Activated CD4-positive, CD25-positive, alpha-beta regulatory T cell treated with anti-CD3 and anti-CD28 coated beads, Interleukin-2, amount 50 U/mL, for 72 hours (primary cell): ENCODE data around the gene DNAI1.
"Not testable (repeated sequence)": the region's sequence is repeated elsewhere in the genome, so short reads cannot be mapped to it uniquely, and the experiment has no call there.

Experiments used
- DNase-seq: peaks from one replicate; pipeline ENCODE4 v3.0.0; 2021

DNAI1 gene

DNA sequence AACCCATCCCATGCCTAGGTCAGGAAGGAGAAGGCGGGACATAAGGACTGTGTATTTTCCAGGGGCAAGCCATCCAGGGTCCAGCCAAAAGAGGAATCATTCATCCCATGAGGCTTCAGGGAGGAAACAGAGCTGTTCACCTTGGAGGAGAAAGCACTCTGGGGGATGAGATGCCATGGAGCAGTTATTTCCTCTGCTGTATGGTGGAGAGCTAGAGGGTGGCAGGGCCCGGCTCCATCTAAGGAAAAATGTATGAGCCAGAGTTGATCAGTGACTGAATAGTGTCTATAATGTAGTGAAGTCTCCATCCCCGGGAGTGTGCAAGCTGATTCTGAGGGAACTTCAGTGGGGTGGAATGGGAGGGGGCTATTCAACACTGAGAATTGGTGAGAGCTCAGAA lies 56.2 kb downstream of the DNAI1 start:
- DNase-seq: no peak

DNA sequence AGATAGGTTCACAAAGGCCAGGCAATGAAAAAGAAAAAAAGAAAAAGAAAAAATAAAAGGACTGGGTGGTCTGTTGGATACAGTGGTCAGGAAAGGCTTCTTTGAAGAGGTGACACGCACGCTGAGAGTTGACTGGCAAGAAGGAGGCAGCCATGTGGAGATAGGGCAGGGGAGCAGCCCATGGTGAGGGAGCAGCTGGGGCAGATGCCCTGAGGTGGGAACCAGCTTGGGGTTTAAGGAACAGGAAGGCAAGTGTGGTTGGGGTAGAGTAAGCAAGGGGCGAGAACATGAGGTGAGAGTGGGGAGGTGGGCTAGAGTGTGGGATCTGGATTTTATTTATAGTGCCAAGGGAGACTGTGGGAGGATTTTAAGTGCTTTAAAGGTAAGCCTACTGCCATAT lies 57.4 kb downstream of the DNAI1 start:
- DNase-seq: no peak

DNA sequence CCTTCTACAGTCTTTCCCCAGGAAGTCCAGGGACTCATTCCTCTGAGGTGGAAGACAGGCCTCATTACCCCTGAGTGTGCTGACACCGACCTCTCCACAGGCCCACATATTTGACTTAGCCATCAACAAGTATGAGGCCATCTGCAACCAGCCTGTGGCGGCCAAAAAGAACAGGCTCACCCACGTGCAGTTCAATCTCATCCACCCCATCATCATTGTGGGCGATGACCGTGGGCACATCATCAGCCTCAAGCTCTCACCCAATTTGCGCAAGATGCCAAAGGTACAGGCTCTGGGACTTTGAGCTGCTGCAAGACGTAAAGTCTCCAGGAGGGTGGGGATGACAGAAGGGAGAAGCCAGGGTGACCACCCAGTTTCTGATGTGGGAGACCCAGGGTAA lies 58.6 kb downstream of the DNAI1 start:
- DNase-seq: no peak

GRCh38 chr9:34518110-34518616 lies 59.6 kb downstream of the DNAI1 start:
- DNase-seq: no peak

- DNase-seq: no peak
These were observed 60.3 kb downstream of the DNAI1 start for GRCh38 chr9:34518896-34519295.

- no peak for DNase-seq
These were observed 60.9 kb downstream of the DNAI1 start for GRCh38 chr9:34519321-34520020.

- no peak for DNase-seq
These were observed 61.5 kb downstream of the DNAI1 start for GRCh38 chr9:34520096-34520495.

DNA sequence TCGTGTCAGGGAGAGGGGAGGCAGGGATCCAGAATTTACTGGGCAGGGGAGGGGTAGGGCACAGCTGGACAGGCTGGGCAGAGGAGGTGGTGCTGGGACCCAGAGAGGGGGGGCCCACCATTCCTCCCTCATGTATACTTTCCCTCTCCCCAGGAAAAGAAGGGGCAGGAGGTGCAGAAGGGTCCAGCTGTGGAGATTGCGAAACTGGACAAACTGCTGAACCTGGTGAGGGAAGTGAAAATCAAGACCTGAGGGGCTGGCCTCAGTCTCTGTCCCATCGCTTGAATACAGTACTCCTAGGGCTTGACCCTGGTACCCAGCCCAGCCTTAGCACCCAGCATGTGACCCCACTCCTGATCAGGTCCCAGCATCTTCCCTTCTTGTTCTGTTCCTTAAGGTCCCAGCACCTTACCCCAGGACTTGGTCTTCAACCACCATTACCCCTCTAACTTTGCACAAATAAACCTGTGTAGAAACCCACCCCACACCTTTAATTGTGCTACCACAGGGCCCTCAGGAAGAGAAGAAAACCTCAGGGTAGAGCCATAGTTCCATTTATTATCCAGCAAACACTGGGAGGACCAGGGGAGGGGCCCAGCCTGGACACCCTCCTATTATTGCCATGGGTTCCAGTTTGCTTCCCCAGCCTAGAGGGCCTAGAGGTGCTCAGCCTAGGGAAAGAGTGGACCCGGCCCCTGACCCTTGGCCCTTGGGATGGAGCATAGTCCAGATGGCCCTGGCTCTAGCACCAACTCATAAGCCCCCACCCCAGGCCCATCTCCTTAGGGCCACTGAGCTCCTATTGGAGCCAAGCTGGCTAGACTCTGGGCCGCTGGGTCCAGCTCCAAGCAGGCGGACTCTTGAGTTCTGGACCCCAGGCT lies 62.1 kb downstream of the DNAI1 start:
- no peak for DNase-seq

DNA sequence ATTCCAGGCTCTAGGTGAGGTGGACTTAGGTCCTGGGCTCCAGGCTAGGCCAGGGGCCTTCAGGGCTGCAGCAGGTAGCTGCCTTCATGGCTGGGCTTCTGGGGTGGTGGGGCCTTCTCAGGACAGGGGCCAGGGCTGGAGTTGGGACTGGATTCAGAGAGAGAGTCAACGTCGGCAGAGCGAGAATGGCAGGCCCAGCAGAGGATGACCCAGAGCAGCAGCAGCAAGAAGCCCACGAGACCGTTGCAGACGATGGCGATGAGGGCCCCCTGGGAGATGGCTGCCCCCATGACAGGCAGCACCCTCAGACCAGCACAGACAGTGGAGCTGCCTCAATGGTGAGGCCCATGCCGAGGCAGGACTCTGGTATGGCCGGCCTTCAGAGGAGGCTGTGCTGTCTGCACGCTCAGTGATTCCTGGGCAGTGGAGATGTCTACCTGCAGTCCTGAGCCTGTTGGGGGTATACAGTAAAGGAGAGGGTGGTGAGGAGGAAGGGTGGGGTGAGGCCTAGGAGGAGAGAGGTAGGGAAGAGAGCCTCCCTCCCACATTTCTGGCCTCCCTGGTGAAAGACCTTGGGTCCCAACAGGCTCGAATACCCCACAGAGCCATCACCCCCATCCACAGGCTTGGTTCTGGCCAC lies 62.9 kb downstream of the DNAI1 start:
- no peak for DNase-seq

GRCh38 chr9:34522091-34522887 lies 63.7 kb downstream of the DNAI1 start:
- no peak for DNase-seq

- peak; percentile 95 for DNase-seq
These were observed 64.6 kb downstream of the DNAI1 start, which contains the start of gene ENHO for GRCh38 chr9:34522971-34523797. Gene ENHO (minus strand): TSS chr9:34522990. CDS start chr9:34521695, 1,295 bp downstream.

DNA sequence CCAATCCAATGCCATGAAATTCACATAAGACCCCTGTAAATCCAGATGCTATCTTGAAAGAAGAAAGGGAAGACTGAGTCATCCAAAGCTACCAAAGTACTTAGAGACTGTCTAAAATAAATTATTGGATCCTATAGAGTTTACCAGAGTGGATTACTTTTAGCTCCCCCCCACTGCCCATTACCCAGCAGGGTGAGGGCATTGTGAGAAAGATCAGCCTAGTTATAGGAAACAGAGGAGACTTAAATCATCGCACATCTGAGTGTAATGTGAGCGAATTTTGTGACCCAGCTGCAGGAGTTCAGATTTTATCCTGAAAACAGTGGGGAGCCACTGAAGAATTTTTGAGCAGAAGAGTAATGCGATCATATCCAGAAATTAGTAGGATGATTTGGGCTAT lies 65.7 kb downstream of the DNAI1 start:
- DNase-seq: no peak

DNA sequence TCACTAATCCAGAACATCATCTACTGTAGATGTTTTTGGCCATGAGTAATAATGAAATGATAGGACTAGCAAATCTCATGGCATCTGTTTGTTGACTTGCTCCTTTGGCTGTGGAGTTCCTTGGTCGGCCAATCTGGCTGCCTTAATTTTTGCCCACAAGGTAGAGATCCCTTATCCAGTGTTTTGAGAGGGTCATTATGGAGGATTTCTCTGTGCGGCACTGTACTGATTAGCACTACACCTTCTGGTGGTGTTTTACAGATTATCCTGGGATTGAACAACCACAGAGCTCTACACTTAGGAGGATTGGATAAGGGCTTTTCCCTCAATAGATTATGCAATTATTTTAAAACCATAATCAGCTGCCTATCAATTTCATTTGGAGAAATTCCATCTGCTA lies 67.4 kb downstream of the DNAI1 start:
- no peak for DNase-seq

DNA sequence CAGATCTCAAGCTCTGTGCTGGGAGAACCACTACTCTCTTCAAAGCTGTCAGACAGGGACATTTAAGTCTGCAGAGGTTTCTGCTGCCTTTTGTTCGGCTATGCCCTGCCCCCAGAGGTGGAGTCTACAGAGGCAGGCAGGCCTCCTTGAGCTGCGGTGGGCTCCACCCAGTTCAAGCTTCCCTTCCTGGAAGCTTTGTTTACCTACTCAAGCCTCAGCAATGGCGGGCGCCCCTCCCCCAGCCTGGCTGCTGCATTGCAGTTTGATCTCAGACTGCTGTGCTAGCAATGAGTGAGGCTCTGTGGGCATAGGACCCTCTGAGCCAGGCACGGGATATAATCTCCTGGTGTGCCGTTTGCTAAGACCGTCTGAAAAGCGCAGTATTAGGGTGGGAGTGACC lies 73.4 kb downstream of the DNAI1 start:
- not testable (repeated sequence) for DNase-seq

GRCh38 chr9:34536685-34537084 lies 78.1 kb downstream of the DNAI1 start:
- DNase-seq: no peak

DNA sequence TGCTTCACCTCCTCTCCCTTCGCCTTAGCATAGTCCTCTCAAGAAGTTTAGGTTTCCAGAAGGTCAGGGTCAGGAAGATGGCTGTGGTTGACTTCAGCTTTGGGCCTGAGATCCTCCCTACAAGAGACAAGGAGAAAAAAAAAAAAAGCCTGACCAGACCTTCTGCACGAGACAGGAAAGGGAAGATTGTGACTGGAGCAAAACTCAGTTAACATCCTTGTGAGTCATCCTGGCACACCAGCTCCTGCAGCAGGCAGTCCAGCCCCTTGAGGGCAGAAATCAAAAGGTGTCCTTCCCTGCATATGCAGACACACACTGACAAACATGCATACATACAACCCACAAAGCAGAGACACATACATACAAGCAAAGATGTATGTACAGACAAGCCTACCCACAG lies 82.2 kb downstream of the DNAI1 start:
- no peak for DNase-seq

GRCh38 chr9:34541540-34541939 lies 82.9 kb downstream of the DNAI1 start:
- DNase-seq: no peak

DNA sequence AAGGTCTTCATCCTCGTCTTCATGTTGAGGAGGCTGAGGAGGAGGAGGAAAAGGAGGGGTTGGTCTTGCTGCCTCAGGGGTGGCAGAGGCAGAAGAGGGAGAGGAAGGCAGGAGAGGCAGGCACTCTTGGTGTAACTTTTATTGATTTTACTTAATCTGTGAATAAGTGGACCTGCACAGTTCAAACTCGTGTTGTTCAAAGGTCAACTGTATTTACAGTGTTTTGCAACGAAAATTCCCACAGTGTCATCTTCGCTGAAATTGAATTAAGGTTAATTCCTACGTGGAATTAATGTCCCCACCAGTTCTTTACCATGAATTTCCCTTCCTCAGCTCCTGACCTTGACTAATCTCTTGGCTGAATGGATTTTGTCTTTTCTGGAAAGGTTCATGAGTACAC lies 85.4 kb downstream of the DNAI1 start:
- no peak for DNase-seq

- DNase-seq: no peak
These were observed 86.9 kb downstream of the DNAI1 start for GRCh38 chr9:34545497-34545896.

DNA sequence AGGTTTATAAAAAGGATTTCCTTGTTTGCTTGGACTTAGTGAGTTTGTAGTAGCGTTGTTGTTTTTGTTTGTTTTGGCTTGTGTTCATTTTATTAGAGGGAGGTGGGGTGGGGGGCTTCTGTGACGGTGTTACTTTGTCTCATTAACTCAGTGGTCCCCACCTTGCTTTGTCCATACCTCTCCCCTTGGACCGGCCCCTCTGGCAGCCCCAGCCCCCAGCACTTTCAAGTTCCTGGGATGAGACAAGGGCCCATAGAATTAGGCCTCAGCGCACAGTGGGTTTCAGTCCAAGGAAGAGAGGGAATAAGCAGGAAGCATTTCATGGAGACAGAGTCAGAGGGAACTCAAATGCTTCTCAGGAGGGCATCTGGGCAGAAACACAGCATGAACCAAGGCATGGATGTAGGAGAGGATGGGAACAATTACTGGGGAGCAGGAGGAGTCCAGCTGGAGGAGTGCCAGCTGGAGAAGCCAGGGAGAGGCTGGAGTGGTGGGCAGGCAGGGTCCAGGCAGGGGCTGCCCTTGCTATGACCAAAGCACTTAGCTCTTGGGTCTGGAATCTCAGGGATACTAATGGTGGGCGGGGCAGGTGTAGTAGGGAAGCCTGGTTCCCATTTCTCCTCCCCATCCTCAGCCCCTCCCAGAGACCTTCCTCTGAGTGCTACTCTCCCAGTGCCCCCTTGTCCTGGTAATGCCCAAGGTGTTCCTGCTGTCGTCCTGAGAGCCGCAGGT lies 87.7 kb downstream of the DNAI1 start:
- DNase-seq: no peak
